ENCODE measurements around the gene FMNL2.

DNA sequence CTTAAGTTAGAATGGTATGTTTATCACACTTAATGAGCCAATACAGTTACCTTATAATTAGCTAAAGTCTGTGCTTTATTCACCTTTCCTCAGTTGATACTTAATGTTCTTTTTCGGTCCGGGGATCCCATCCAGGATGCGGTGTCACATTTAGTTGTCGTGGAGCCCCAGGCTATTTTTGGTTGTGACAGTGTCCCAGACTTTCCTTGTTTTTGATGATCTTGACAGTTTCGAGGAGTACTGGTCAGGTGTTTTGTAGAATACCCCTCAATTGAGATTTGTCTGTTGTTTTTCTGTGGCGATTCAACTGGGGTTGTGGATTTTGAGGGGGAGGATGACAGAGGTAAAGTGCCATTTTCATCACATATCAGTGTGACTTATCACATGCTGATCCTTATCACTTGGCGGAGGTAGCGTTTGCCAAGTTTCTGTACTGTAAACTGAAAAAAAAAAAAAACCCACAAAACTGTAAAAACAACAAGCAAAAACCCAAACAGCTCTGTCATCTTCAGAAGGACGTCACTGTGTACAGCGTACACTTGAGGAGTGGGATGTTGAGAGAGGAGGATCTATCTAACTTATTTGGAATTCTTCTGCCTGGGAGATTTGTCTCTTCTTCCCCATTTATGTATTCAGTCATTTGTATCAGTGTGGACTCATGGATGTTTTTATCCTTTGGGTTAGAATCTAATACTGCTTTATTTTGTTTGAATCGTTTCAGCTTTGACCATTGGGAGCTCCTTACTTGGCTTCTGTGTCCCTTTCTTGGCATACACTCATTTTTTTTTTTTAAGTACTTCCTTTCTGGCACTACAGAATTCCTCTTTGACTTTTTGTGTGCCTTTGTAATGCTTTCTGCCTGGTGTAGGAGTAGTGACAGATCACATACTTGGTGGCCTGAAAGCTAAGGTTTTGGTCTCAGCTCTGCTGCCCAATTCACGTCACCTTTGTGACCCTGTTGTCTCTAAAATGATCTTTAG is 68.1 kb downstream of the FMNL2 start:
- TF ChIP-seq TSHZ2 (CRISPR knock-in tag; IDR thresholded peaks at IDR 0.05) (no peak), BACH2 (CRISPR knock-in tag; IDR thresholded peaks at IDR 0.05; ENCODE audit: borderline replicate concordance) (no peak), RARB (CRISPR knock-in tag; IDR thresholded peaks at IDR 0.05) (no peak)
